Fibroblast of pulmonary artery (primary cell): ENCODE results near the gene INPP4B.
A peak's percentile ranks its signal among the peaks of the same experiment; 100 is the strongest.

Source experiments
- DNase-seq: peaks from one replicate; pipeline ENCODE4 v3.0.0-alpha.2; 2010; ENCODE audit warnings: low read depth
- H3K4me3 ChIP-seq: replicated peaks from 2 replicates; pipeline ENCODE4 v1.5.1; 2011; ENCODE audit warnings: low read depth, mild to moderate bottlenecking, control low read depth, low read length, moderate library complexity
- CTCF ChIP-seq: IDR thresholded peaks from 2 replicates; pipeline ENCODE4 v1.5.1; 2011; ENCODE audit warnings: mild to moderate bottlenecking, control low read depth, low read length, inconsistent platforms; ENCODE audit errors: missing control alignments

Gene INPP4B

DNA sequence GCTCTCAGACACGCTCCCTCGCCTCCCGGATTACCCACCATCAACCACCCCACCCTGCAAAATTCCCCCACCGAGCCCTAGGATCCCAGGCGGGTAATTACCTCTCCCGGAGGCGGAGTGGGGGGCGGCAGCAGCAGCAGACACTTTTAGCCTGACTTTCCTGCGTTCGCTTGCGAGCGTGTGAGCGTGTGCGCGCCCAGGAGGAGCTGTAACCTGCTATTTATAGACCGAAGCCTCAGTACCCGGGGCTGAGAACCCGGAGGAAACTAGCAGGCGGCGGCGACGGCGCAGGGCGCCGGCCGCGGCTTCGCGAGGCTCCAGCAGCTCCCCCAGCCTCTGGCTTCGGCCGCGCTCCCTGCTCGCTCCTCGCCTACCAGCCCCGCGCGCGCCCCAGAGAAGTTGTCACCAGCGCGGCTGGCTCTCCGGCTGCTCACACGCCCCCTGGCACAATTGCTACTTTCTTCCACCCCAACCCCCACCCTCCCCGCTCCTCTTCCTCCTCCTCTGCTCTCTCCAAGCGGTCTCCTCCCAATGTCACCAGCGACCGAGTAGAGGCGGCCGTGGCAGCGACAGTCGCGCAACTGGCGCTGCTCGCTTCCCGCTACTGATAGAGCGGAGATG is at the start of gene INPP4B:
TSS of gene INPP4B (minus strand) at position 194 of the 621 bp plus-strand sequence.
- DNase-seq: peak; percentile 60
- peak within 1 kb of the TSS; percentile 64 for H3K4me3 ChIP-seq
- no peak for TF ChIP-seq CTCF

- TF ChIP-seq CTCF: no peak
- DNase-seq: no peak
- H3K4me3 ChIP-seq: no peak overlapping the region
Measured at GRCh38 chr4:142893012-142893411, 46.9 kb upstream of the INPP4B start.

DNA sequence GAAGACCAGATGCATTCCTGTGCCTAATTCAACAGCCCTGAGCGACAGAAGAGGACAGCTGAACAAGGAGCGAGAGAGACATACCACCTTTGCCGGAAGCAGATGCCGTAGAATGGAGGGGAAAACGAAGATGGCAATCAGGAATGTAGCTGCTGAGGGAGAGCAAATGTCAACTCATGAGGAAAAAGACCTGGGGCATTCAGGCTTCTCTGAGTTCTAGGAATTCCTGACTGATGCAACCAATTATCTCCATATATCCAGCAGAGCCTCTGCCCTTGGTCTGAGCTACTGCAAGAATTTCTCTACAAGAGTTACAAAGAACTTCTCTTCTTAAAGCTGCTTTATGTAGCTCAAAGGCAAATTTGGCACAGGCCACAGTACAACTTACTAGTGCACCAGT is 40.5 kb upstream of the INPP4B start:
- no peak for TF ChIP-seq CTCF
- no peak for DNase-seq
- H3K4me3 ChIP-seq: no peak overlapping the region

DNA sequence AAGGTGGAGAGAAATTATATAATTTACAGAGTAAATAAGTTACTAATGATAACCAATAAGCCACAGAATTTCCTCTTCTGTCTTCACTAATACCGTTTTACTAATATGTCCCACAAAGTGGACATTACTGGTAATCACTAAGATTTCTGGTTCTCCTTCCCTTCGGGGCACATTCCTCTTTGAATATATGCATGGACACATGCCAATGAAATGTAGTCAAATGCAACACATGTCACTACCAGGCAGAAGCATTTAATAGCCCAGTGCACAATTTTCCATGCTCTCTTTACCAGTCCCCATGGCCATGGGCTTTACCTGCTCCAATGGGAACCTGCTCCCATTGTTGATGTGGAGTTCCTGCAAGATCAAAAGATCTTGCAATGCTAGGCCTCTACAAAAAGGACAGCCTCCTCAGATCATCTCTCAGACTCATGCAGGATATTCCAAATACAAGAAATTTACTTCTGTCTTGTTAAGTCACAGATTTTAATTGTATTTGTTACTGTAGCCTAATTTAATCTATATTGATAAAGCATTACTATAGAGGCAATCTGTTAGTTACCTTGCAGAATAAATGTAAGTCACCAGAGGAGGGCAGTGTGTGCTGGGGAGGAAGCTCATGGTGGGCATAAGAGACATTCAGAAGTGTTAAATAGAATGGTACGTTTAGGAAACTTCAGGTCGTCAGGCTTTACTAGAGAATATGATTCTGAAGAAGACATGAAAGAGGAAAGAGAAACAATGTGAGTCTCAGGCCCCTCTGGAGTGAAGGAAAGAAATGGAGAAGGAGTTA is 37.1 kb upstream of the INPP4B start:
- no peak for DNase-seq
- no peak overlapping the region for H3K4me3 ChIP-seq
- peak; percentile 25 for TF ChIP-seq CTCF

DNA sequence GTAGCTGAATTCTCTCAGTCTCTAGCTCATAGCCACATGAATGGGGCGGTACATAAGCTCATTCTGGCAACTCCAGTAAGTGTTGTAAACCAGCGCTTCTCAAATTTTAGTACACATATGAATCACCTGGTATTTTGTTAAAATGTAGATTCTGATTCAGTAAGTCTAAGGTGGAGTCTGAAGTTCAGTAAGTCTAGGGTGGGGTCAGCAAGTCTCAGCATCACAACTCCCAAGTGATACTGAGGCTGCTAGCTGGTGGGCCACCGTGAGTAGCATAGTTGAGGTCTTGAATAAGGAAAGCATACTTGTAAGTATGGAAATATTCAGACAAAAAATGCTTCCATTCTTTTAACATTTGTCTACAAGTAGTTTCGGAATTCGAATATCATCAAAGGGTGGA is 36.1 kb upstream of the INPP4B start:
- no peak for TF ChIP-seq CTCF
- H3K4me3 ChIP-seq: no peak overlapping the region
- DNase-seq: no peak

GRCh38 chr4:142881331-142881730 is 35.2 kb upstream of the INPP4B start:
- no peak for TF ChIP-seq CTCF
- DNase-seq: no peak
- no peak overlapping the region for H3K4me3 ChIP-seq

GRCh38 chr4:142875117-142875516 is 29.0 kb upstream of the INPP4B start:
- no peak for TF ChIP-seq CTCF
- no peak for DNase-seq
- no peak overlapping the region for H3K4me3 ChIP-seq
